ENCODE measurements around the gene F5. TPM values are rescaled to one million over a fixed set of nuclear protein-coding genes. Genes with fewer than 3 reads are reported as not detected.

The F5 gene
- total and polyA plus RNA-seq, 2 experiments from 2014 or later = 0.16 TPM; not detected in 1

GRCh38 chr1:169525391-169525790 lies 60.9 kb downstream of the F5 start:
- H4K20me1 ChIP-seq (replicated peaks; ENCODE audit: insufficient read depth) = no peaks in the 10 kb centered on the region
- no peaks in the 10 kb centered on the region for H3F3A ChIP-seq (replicated peaks; ENCODE audit: low read depth)
- H3K79me2 ChIP-seq (replicated peaks; ENCODE audit: insufficient read depth) = no peaks in the 10 kb centered on the region
- Mint-ChIP-seq H3K36me3 (ENCODE audit: low read depth) (no peaks in the 10 kb centered on the region), H3K4me3 (no peak overlapping the region), H3K4me1 (peaks cover 39% of the 10 kb centered on the region), H3K9me3 (no peaks in the 10 kb centered on the region), H3K27ac (no peak overlapping the region), H3K27me3 (ENCODE audit: insufficient read depth, low read depth, poor library complexity) (no peaks in the 10 kb centered on the region)
- no peak for ATAC-seq
- no peaks in the 10 kb centered on the region for H3K36me3 ChIP-seq (ENCODE audit: insufficient read depth)
- no peaks in the 10 kb centered on the region for H3K9me2 ChIP-seq (ENCODE audit: insufficient read depth)
- H3K4me1 ChIP-seq (ENCODE audit: insufficient read depth) = peaks cover 18% of the 10 kb centered on the region; the same call in 1 of the 2 replicates
- H2AFZ ChIP-seq = no peak overlapping the region
- DNase-seq (ENCODE audit: low spot score) = no peak
- H3K4me2 ChIP-seq = no peak overlapping the region
- no peak for TF ChIP-seq ZNF114 (CRISPR knock-in tag; IDR thresholded peaks at IDR 0.05)
- no peak for TF ChIP-seq NANOG (IDR thresholded peaks at IDR 0.05; ENCODE audit: borderline replicate concordance)
- TF ChIP-seq REST (IDR thresholded peaks at IDR 0.05; ENCODE audit: unreplicated experiment) = no peak
- TF ChIP-seq CREB1 (CRISPR knock-in tag; IDR thresholded peaks at IDR 0.05; ENCODE audit: low read depth) = no peak
- no peak for TF ChIP-seq JUNB (IDR thresholded peaks at IDR 0.05; ENCODE audit: unreplicated experiment)
- H3K4me3 ChIP-seq = no peak overlapping the region
- H3K27me3 ChIP-seq (ENCODE audit: insufficient read depth) = no peaks in the 10 kb centered on the region
- no peak overlapping the region for H3K27ac ChIP-seq (ENCODE audit: low read depth)

DNA sequence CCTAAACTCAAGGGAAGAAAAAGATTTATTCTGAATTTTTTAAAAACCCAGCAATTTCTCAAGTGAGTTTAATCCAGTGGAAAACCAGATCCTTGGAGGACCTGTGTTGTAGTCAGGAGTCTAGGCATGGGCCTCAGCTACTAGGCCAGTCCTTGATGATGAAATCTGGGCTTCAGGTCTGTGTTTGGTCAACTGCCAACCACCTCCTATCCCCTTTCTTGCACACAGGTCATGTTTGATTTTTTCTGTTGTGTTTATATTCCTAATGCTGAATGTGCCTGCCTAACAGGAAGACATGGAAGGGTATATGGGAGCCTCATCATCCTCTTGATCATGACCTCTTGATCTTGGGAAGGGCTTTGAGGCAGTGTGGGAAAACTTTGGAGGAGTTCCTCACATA lies 62.4 kb downstream of the F5 start:
- no peak overlapping the region for H3K4me3 Mint-ChIP-seq
- Histone ChIP-seq H3K27me3 (ENCODE audit: insufficient read depth) (no peaks in the 10 kb centered on the region), H3F3A (replicated peaks; ENCODE audit: low read depth) (no peaks in the 10 kb centered on the region), H3K4me1 (ENCODE audit: insufficient read depth) (peaks cover 8% of the 10 kb centered on the region; the same call in 1 of the 2 replicates), H3K36me3 (ENCODE audit: insufficient read depth) (no peaks in the 10 kb centered on the region), H3K4me3 (no peak overlapping the region), H4K20me1 (replicated peaks; ENCODE audit: insufficient read depth) (no peaks in the 10 kb centered on the region), H3K4me2 (no peak overlapping the region), H3K9me2 (ENCODE audit: insufficient read depth) (no peaks in the 10 kb centered on the region), H3K79me2 (replicated peaks; ENCODE audit: insufficient read depth) (no peaks in the 10 kb centered on the region), H2AFZ (no peak overlapping the region; the same call in 1 of the 2 replicates), H3K27ac (ENCODE audit: low read depth) (no peak overlapping the region)
- no peaks in the 10 kb centered on the region for H3K9me3 Mint-ChIP-seq
- no peak for ATAC-seq
- H3K4me1 Mint-ChIP-seq = peaks cover 25% of the 10 kb centered on the region
- H3K27me3 Mint-ChIP-seq (ENCODE audit: insufficient read depth, low read depth, poor library complexity) = no peaks in the 10 kb centered on the region
- no peaks in the 10 kb centered on the region for H3K36me3 Mint-ChIP-seq (ENCODE audit: low read depth)
- H3K27ac Mint-ChIP-seq = no peak overlapping the region
- DNase-seq (ENCODE audit: low spot score) = no peak
- TF ChIP-seq EZH2 (IDR thresholded peaks at IDR 0.05; ENCODE audit: low read depth, unreplicated experiment) (no peak), JUNB (IDR thresholded peaks at IDR 0.05; ENCODE audit: unreplicated experiment) (no peak), CREB1 (CRISPR knock-in tag; IDR thresholded peaks at IDR 0.05; ENCODE audit: low read depth) (no peak), ZNF114 (CRISPR knock-in tag; IDR thresholded peaks at IDR 0.05) (no peak), NANOG (IDR thresholded peaks at IDR 0.05; ENCODE audit: borderline replicate concordance) (no peak), POLR2AphosphoS5 (IDR thresholded peaks at IDR 0.05; ENCODE audit: low read depth) (no peak), ETS1 (IDR thresholded peaks at IDR 0.05) (no peak)
- TF ChIP-seq, protein P1, sequence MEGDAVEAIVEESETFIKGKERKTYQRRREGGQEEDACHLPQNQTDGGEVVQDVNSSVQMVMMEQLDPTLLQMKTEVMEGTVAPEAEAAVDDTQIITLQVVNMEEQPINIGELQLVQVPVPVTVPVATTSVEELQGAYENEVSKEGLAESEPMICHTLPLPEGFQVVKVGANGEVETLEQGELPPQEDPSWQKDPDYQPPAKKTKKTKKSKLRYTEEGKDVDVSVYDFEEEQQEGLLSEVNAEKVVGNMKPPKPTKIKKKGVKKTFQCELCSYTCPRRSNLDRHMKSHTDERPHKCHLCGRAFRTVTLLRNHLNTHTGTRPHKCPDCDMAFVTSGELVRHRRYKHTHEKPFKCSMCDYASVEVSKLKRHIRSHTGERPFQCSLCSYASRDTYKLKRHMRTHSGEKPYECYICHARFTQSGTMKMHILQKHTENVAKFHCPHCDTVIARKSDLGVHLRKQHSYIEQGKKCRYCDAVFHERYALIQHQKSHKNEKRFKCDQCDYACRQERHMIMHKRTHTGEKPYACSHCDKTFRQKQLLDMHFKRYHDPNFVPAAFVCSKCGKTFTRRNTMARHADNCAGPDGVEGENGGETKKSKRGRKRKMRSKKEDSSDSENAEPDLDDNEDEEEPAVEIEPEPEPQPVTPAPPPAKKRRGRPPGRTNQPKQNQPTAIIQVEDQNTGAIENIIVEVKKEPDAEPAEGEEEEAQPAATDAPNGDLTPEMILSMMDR (conservative IDR thresholded peaks at IDR 0.05; ENCODE audit: low read depth in 2 of 2) = no peak
